Lung microvascular endothelial cell (primary cell): ENCODE measurements around the gene RNF103. TPM values are rescaled to one million over a fixed set of nuclear protein-coding genes. Genes with fewer than 3 reads are reported as not detected.
"Not testable (repeated sequence)": the region's sequence is repeated elsewhere in the genome, so short reads cannot be mapped to it uniquely, and the experiment has no call there.

Experiments
- DNase-seq, 2 donors: peaks; one replicate each; pipeline versions ENCODE4 v3.0.0 to v3.0.0-alpha.2; 2010; ENCODE audit warnings: low read depth in 2 of 2
- total RNA-seq: library from RNA; depleted of rRNA; stranded (reverse); fragments of >200 nt; gene quantifications from 2 replicates; pipeline ENCODE4 v1.2.1, GENCODE V29; 2014

The RNF103 gene
- total RNA-seq, 1 donor from 2014 or later, result 33.1 TPM

DNA sequence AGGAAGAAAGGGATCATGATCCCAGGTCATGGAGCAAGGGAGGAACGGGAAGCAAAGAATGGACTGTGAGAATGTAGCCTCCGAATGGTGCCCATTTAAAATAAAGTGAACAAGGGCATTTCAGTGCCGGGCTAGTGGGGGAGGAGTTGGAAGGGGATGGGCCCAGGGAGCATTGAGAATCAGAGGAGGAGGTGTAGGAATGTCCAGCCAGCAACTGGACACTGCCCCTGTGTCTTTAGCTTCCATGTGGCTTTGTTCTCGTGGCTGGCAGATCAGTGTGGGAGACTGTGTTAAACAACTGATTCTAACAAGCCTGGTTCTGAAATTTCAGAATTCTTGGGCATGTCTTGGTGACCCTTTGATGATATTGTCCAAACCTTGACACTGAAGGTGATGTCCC, 1.4 kb upstream of the RNF103 start:
- DNase-seq, result no peak

DNA sequence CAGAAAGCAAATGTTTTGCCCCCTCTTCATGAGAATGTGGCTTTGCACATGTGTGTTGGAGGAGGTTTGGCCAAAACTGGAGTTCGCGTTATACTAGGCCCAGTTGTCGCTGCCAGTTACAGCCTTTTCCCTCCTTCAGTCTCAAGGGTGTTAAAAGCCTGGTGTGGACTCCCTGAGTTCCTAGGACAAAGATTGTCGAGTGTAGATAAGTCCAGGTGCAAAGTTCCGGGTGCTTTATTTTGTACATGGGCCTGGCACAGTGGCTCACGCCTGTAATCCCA, 542 bp upstream of the RNF103 start:
- no peak for DNase-seq

DNA sequence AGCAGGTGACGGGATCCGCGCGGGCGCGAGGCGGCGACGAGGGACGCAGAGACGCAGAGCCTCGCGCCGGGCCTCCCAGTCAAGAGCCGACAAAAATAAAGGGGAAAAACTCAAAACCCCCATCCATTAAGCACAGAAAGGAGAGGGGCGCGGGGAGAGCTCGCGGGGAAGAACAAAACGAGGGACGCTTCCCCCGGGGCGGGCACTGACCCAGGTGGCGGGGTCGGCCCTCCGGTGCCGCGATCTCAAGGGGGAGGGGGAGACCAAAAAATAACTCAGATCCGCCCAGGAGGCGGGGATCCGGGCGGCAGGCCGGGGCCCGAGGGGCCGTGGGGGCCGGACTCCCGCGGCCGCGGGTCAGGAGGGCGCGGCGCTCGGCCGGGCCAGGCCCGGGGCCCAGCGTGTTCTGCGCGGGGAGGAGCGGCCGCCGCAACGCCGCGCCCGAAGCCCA, 597 bp downstream of the RNF103 start:
- DNase-seq, result peak in 1 of 2 donors; percentile 61

DNA sequence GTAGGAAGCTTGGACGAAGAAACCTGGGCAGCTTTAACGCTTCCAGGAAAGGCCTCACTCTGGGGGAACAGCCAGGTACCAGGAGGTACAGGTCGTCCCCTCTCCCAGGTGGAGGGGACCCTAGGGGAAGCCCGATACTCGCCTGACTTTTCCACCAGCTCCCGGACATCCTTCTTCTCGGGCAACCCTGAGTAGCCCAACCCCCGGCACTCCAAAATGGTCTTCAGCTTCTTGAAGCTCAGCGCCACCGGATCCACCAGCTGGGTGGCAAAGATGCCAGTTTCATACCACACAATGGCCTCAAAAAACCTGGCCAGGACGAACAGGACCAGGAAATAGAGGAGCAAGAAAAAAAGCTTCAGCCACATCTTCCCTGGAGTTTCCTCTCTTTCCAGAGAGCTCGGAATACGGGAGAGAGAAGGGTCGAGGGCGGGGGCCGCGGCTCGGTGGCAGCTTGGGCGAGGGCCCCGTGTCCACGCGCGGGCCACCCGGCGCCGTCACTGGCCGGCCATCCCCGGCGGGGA, 1.1 kb downstream of the RNF103 start:
- peak in 1 of 2 donors; percentile 53 for DNase-seq

DNA sequence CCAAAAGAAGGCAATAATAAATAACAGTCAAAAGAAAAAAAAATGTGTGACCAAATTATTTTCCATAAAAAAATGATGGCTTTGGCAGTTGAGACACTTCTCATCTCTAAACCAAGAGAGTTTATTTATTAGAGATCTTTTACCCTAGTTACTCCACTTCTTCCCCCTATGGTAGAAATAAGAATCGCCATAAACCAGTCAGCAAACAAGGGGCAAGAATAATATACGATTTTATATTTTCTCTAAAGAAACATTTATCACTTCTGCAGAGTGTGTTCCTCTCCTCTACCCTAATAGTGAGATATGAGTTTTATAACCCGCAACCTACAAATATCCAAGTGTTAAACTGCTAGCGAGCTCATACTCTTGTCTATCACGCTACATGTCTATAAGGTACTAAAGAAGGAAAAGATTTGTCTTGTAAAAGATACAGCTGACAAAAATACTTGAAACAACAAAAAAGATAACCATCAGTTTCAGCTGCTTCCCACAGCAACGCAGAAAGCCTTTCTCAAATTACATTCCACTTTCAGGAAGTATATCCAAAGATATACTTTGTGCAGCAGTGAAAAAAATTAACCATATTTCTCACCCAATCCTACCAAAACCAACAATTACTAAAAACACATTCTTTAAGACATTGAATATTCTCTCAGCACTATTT, 2.3 kb downstream of the RNF103 start:
- DNase-seq, result peak in 1 of 2 donors; percentile 53

DNA sequence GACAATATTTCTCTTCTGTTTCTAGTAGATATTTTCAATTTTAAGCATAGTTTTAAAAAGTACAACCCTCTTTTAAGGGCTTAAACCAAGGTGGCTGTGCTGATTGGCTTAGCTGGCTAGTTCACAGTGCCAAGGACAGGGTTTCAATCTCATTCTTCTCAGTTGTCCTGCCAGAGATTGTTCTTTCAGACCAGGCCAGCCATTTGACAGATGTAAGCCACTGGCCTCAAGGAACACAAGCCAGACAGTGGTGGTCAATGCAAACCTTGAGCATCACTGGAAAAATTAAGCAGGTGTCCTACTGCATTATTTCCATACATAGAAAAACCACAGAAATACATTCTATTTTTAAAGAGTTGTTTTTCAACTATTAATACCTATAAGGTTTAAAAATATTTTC, 5.9 kb downstream of the RNF103 start:
- DNase-seq, result no peak

DNA sequence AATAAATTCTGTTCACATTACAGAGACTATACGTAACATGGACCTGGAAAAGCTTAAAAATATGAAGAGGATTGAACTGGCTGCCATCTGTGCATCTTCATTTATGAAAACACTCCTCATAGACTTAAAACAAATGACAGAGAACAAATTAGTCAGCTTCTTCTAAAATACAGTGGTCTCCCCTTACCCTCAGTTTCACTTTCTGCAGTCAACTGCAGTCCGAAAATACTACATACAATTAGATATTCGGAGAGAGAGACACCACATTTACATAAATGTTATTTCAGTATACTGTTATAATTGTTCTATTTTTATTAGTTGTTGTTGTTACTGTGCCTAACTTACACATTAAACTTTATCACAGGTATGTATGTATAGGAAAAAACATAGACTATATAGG, 6.5 kb downstream of the RNF103 start:
- no peak for DNase-seq

DNA sequence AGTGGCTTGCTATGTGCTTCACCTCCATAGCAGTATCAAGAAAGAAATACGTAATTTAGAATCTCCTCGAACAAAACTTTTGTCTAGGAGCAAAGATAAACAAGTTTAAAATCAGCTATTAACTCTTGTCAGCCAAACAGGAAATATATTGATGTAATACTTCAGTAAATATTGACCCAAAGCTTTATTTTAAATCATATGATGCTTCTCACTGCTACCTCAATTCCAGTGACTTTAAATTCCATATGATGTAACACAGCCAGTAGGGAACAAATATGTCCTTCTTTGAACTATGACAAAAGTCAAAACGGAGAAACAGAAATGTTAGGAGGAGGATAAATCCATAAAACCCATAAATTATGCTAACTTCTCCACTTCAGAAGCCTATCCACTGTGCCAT, 7.2 kb downstream of the RNF103 start:
- DNase-seq, result no peak

DNA sequence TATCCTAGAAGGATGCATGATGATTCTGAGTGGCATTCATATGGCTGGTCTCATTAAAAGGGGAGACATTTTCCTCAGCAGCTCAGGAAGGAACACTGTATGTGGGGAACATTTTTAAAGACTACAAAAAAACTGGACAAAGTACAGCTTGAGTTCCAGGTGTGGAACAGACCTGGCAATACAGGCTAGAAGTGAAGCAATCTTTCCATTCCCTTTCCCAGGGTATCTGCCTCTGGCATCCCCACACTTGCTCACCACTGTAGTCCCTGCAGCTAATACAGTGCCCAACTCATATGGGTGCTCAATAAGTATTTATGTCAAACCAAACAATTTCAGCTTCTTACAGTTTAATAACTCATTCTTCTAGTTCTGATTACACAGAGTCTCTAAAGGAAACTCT, 8.1 kb downstream of the RNF103 start:
- DNase-seq, result no peak

DNA sequence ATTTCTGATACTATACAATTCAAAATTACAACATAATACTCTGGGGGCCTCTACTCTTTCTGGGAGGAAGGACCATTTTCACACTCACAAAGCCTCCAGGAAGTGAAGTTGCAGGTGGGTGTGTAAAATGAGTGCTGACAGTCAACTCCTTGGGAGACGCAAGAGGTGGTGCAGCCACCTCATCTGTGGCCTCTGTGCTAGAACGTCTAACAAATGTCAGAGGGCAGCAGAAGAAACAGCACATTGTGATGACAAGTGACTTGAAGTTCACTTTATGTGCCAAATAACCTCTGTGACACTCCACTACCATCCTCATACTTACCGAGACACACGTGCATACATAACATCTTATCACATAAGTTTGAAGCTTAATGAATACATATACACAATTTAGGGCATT, 10.2 kb downstream of the RNF103 start:
- no peak for DNase-seq

DNA sequence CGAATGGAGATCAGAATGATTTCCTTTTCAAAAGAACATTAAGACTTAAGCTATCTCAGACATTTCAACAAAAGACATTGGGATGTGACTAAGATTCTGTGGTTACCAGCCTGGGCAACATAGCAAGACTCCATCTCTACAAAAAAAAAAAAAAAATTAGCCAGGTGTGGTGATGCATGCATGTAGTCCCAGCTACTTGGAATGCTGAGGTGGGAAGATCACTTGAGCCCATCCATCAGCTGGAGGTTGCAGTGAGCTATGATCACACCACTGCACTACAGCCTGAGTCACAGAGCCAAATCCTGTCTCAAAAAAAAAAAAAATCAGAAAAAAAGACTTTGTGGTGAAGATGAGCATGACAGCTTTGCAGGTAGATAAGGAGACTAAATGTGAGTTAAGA, 12.8 kb downstream of the RNF103 start:
- DNase-seq, result no peak

DNA sequence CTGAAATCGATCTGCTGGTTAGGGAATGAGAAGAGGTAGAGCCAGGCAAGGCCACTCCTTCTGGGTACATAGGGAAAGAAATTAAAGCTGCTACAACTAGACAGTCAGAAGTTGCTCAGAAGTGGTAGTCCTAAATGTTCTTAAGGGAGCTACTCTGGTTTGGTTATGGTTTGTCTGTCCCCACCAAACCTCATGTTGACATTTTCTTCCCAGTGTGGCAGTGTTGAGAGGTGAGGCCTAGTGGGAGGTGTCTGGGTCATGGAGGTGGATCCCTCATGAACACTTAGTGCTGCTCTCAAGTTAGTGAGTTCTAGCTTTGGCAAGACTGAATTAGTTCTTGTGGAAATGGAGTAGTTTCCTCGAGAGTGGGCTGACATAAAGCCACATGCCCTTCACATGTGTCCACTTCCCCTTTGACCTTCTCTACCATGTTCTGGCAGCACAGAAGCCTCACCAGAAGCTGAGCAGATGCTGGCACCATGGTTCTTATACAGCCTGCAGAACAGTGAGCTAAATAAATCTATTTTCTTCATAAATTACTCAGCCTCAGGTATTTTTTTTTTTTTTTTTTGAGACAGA, 14.7 kb downstream of the RNF103 start:
- no peak for DNase-seq

DNA sequence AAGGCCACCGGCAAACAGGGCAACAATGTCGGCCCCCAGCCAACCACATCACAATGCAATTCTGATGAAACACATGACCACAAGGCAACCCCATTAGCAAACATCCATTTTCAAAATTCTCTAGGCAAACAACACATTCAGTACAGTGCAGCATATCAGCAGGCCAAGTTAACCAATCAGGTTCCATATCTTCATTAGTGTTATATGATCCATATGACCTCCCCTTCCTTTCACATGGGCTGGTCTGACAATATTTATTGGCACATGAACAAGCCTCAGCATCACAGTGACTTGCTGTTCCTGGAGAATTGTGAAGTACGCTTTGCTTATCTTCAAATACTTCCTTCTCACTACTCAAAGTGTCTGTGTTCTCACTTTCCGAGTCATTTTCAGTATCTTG, 19.8 kb downstream of the RNF103 start:
- DNase-seq, result no peak

DNA sequence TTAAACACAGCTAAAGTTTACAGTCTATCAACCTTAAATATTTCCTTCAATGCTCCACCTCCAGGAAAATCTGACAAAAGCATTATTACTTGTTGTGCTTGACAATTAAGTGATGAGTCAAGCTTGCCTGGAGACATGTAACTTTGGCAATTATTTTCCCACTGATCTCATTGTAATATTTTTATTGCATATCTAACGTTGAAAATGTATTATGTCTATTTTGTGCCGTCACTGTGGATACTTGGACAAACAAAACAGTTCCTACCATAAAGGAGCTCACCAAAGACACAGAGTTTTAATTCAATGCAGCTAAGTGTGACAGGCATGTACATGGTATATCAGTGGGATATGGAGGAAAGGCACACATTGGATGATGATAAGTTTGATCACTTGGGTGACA, 24.7 kb downstream of the RNF103 start:
- peak; percentile 11 to 18 for DNase-seq

DNA sequence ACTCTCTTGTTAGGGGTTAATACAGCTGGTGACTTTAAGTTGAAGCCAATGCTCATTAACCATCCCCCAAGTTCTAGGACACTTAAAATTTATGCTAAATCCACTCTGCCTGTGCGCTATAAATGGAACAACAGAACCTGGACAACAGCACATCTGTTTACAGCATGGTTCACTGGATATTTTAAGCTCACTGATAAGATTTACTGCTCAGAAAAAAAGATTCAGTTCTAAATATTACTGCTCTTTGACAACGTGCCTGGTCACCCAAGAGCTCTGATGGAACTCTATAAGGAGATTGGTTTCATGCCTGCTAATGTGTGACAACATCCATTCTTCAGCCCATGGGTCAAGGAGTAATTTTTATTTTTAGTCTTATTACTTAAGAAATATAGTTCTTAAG, 27.5 kb downstream of the RNF103 start:
- no peak for DNase-seq

DNA sequence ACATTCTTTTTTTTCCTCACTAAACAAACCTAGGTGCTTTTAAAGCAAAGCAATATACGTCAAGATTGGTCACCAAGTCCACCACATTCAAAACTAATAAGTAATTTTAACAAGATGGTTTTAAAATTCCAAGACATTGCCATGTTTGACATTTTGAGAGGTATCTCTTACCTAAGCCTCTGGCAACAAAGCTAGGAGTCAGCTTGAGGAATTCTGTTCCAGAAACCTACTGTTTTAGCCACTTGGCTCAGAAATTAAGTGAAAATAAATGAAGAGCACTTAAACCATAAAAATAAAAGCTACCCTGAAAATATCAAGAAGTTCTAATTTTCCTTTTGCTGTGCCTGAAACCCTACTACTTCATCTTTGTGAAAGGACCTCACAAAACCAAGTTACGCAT, 30.4 kb downstream of the RNF103 start:
- no peak for DNase-seq

DNA sequence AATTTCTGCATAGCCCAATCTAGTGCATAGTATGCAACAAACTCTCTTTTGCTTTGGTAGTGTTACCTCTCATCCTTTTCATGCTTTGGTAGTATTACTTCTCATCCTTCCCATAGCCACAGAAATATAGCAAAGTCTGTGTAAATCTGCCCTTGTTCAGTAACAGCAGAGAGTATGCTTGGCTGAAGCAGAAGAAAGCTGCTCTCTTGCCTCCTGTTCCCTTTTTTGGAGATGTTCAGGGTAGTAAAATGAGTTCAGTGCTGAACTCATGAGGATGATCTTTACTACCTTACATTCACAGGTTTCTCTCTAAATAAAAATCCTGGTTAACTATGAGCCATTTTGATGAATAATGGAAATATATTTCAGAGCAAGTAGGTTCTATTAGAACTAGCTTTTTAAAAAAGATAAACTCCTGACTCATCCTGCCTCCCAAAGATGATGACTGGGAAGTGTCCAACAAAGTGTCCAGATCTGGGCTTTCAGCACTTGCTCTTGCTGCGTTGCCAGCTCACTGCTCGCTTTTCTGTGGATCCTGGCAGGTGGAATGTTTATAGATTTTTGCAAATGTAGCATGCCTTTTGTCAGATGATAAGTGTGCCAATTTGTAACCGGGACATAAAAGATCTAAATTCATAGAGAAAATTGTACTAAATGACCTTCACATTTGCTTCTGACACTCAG, 31.0 kb downstream of the RNF103 start:
- DNase-seq, result peak in 1 of 2 donors; percentile 45

DNA sequence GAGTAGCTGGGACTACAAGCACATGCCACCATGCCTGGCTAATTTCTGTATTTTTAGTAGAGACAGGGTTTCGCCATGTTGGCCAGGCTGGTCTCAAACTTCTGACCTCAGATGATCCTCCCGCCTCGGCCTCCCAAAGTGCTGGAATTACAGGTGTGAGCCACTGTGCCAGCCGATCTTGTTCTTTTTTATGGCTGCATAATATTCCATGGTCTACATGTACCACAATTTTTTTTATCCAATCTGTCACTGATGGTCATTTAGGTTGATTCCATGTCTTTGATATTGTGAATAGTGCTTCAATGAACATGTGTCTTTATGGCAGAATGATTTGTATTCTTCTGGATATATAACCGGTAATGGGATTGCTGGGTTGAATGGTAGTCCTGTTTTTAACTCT, 34.0 kb downstream of the RNF103 start:
- DNase-seq, result not testable (repeated sequence)

DNA sequence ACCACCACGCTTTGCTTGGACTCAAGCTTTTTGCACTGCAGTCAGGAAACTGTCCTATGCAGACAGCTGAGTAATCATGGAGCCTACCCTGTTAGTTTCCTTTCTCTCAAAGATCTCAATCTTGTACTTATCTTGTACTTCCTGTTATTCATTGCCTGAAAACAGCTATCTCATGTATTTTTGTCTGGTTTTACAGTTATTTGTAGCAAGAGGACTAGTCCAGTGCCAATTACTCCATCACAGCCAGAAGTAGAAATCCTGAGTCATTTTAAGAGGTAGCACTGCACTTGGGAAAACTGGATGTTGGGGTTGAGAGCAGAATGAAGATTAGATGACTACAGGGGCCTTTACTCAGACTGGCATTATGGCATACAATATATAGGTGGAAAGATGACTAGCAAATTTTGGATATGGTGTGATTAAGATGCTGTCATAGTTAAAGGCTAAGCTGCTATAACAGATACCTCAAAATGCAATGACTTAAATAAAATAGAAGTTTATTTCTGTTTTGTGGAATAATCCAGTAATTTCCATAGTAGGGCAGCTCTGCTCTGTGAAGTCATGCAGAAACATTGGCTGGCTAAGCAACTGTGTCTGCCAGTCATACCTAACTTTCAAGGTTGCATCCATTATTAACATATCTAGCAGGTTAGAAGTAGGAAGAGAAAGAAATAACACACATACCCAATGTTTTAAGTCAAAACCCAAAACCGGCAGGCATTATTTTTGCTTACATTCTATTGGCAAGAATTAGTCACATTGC, 39.3 kb downstream of the RNF103 start:
- DNase-seq, result peak; percentile 64 to 95

DNA sequence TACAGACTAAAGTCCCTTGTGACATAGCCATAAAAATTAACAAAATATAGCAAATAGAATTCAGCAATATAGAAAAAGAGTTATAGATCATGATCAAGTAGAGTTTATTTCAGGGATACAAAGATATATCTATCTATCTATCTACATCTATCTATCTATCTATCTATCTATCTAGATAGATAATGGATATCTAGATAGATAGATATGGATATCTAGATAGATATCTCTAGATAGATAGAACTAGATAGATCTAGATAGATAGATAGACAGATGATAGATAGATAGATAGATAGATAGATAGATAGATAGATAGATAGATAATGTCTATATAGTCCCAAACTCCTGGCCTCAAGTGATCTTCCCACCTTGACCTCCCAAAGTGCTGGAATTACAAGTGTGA, 43.1 kb downstream of the RNF103 start:
- DNase-seq, result no peak

DNA sequence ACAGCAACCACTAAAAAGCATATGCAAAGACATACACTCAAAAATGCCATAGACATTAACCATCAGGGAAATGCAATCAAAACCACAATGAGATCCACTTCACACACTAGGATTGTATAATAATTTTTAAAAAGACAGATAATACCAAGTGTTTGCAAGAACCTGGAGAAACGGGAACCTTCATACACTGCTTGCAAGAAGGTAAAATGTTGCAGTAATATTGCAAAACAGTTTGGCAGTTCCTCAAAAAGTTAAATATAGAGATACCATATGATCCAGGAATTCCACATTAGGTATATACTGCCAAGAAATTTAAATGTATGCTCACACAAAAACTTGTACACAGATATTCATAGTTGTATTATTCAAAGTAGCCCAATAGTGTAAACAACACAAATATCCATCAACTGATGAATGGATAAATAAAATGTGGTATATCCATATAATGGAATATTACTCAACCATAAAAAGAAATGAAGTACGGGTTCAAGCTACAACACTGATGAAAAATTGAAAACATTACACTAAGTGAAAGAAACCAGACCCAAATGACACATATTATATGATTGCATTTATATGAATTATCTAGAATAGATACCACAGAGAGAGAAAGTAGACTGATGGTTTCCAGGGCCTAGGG, 45.7 kb downstream of the RNF103 start:
- DNase-seq, result no peak

DNA sequence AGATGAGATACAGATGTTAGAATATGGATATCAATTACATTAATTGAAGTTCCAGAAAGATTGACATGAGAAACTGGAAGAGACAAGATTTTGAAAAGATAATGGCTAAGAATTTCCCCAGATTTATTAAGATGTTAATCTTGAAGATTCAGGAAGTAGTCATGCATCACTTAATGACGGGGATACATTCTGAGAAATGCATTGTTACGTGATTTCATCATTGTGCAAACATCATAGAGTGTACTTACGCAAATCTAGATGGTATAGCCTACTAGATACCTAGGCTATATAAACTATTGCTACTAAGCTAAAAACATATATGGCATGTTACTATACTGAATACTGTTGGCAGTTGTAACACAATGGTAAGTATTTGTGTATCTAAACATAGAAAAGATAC, 53.6 kb downstream of the RNF103 start:
- peak in 1 of 2 donors; percentile 45 for DNase-seq
